GM23338 (cell line): ENCODE results near the gene DBH. TPM values are rescaled to one million over a fixed set of nuclear protein-coding genes. Genes with fewer than 3 reads are reported as not detected.

Source experiments
- ATAC-seq: fragments of 200-7000 bp; cut with Tn5 transposase; 3 replicates; pipeline ENCODE4 v1.9.1; 2020
- DNase-seq: peaks from one replicate; pipeline ENCODE4 v3.0.0-alpha.2; 2015; ENCODE audit warnings: low spot score
- H2AFZ ChIP-seq: fragments of 200-600 bp; sonication (generic); 2 replicates; pipeline ENCODE4 v1.8.0; 2016; ENCODE audit warnings: antibody characterized with exemption, mild to moderate bottlenecking, moderate library complexity
- H3F3A ChIP-seq: fragments of 200-600 bp; sonication (generic); replicated peaks from 2 replicates; pipeline ENCODE4 v1.8.0; 2017; ENCODE audit warnings: antibody characterized with exemption, mixed run types, low read depth
- H3K27ac ChIP-seq: fragments of 200-600 bp; sonication (generic); 2 replicates; pipeline ENCODE4 v1.6.1; 2016; ENCODE audit warnings: low read depth
- H3K27me3 ChIP-seq: fragments of 200-600 bp; sonication (generic); 2 replicates; pipeline ENCODE4 v1.8.0; 2016; ENCODE audit warnings: mild to moderate bottlenecking, mixed run types, moderate library complexity; ENCODE audit not compliant: insufficient read depth
- H3K36me3 ChIP-seq: fragments of 200-600 bp; sonication (generic); 2 replicates; pipeline ENCODE4 v1.8.0; 2016; ENCODE audit warnings: mild to moderate bottlenecking; ENCODE audit not compliant: insufficient read depth
- H3K4me1 ChIP-seq: fragments of 200-600 bp; sonication (generic); 2 replicates; pipeline ENCODE4 v1.8.0; 2016; ENCODE audit warnings: mild to moderate bottlenecking, moderate library complexity; ENCODE audit not compliant: insufficient read depth
- H3K4me2 ChIP-seq: fragments of 200-600 bp; sonication (generic); 2 replicates; pipeline ENCODE4 v1.7.1; 2017; ENCODE audit warnings: mixed run types
- H3K4me3 ChIP-seq: fragments of 200-600 bp; sonication (generic); 2 replicates; pipeline ENCODE4 v1.6.1; 2016; ENCODE audit warnings: mixed run types
- H3K79me2 ChIP-seq: fragments of 200-600 bp; sonication (generic); replicated peaks from 2 replicates; pipeline ENCODE4 v1.8.0; 2017; ENCODE audit warnings: mild to moderate bottlenecking; ENCODE audit not compliant: insufficient read depth
- H3K9me2 ChIP-seq: fragments of 200-600 bp; sonication (generic); 2 replicates; pipeline ENCODE4 v1.8.0; 2017; ENCODE audit not compliant: insufficient read depth
- H4K20me1 ChIP-seq: fragments of 200-600 bp; sonication (generic); replicated peaks from 2 replicates; pipeline ENCODE4 v1.8.0; 2017; ENCODE audit warnings: mild to moderate bottlenecking; ENCODE audit not compliant: insufficient read depth
- H3K27ac Mint-ChIP-seq: 2 replicates; pipeline ENCODE4 v1.8.0; 2020; ENCODE audit warnings: inconsistent platforms, mild to moderate bottlenecking, moderate library complexity, mixed read lengths
- H3K27me3 Mint-ChIP-seq: 3 replicates; pipeline ENCODE4 v1.8.0; 2022; ENCODE audit warnings: low read depth, mild to moderate bottlenecking, moderate library complexity, mixed read lengths, inconsistent platforms; ENCODE audit not compliant: insufficient read depth, poor library complexity
- H3K36me3 Mint-ChIP-seq: 3 replicates; pipeline ENCODE4 v1.8.0; 2021; ENCODE audit warnings: low read depth, mild to moderate bottlenecking, inconsistent platforms, moderate library complexity, mixed read lengths
- H3K4me1 Mint-ChIP-seq: 3 replicates; pipeline ENCODE4 v1.8.0; 2020; ENCODE audit warnings: mild to moderate bottlenecking, inconsistent platforms, mixed read lengths
- H3K4me3 Mint-ChIP-seq: 3 replicates; pipeline ENCODE4 v1.8.0; 2021; ENCODE audit warnings: moderate library complexity, mild to moderate bottlenecking, inconsistent platforms, mixed read lengths
- H3K9me3 Mint-ChIP-seq: 3 replicates; pipeline ENCODE4 v1.8.0; 2020; ENCODE audit warnings: moderate library complexity, mild to moderate bottlenecking, inconsistent platforms, mixed read lengths
- CREB1 ChIP-seq: fragments of 250-450 bp; sonication (Bioruptor Pico); IDR thresholded peaks from 2 replicates; pipeline ENCODE4 v1.5.0; 2020; ENCODE audit warnings: low read depth, mild to moderate bottlenecking, moderate library complexity
- EZH2 ChIP-seq: fragments of 200-600 bp; sonication (generic); IDR thresholded peaks from one replicate; pipeline ENCODE4 v1.8.0; 2017; ENCODE audit warnings: antibody characterized with exemption, mild to moderate bottlenecking, low read depth; ENCODE audit not compliant: unreplicated experiment
- EZH2phosphoT487 ChIP-seq: fragments of 200-600 bp; sonication (generic); IDR thresholded peaks from one replicate; pipeline ENCODE4 v1.8.1; 2018; ENCODE audit warnings: antibody characterized with exemption; ENCODE audit not compliant: unreplicated experiment
- JUNB ChIP-seq: IDR thresholded peaks from one replicate; pipeline ENCODE4 v1.6.1; 2016; ENCODE audit warnings: antibody characterized with exemption; ENCODE audit not compliant: unreplicated experiment
- NANOG ChIP-seq: IDR thresholded peaks from 2 replicates; pipeline ENCODE4 v1.6.1; 2016; ENCODE audit warnings: antibody characterized with exemption, borderline replicate concordance
- STAT1 ChIP-seq: IDR thresholded peaks from one replicate; pipeline ENCODE4 v1.6.1; 2016; ENCODE audit warnings: antibody characterized with exemption; ENCODE audit not compliant: unreplicated experiment
- ZNF114 ChIP-seq: fragments of 250-450 bp; sonication (Bioruptor Pico); IDR thresholded peaks from 2 replicates; pipeline ENCODE4 v1.5.0; 2020; ENCODE audit warnings: mild to moderate bottlenecking, moderate library complexity
- ZNF331 ChIP-seq: fragments of 250-450 bp; sonication (Bioruptor Pico); IDR thresholded peaks from 2 replicates; pipeline ENCODE4 v1.5.0; 2020; ENCODE audit warnings: low read depth, mild to moderate bottlenecking, moderate library complexity
- polyA plus RNA-seq: library from polyadenylated mRNA; unstranded; fragments of >200 nt; fragmentation: Nextera tagmentation; extraction: Ambion mirVana; gene quantifications from 2 replicates; pipeline ENCODE4 v1.2.1, GENCODE V29; 2016
- total RNA-seq: library from RNA; depleted of rRNA; stranded (reverse); fragments of >200 nt; shearing (Covaris generic); gene quantifications from 2 replicates; pipeline ENCODE4 v1.2.3, GENCODE V29; 2014
- TF ChIP-seq, protein P1 (sequence below): fragments of 250-450 bp; sonication (Bioruptor Pico); IDR thresholded peaks from 2 replicates; pipeline ENCODE4 v1.5.0; 2020; ENCODE audit warnings: mild to moderate bottlenecking, moderate library complexity
- TF ChIP-seq, protein P2 (sequence below): IDR thresholded peaks from one replicate; pipeline ENCODE4 v1.6.1; 2018; ENCODE audit warnings: antibody characterized with exemption; ENCODE audit not compliant: unreplicated experiment
- TF ChIP-seq, protein P3 (sequence below), 2 experiments: fragments of 200-600 bp in 1 of 2; sonication (generic) in 1 of 2; conservative IDR thresholded peaks; 2 replicates each; pipeline versions ENCODE4 v1.5.1 to v1.6.1; 2016 to 2017; ENCODE audit warnings: antibody characterized with exemption in 2 of 2, low read depth in 2 of 2, mild to moderate bottlenecking in 2 of 2, moderate library complexity in 1 of 2

The DBH gene
- total and polyA plus RNA-seq, 2 experiments from 2014 or later, result 0.08 to 0.24 TPM

DNA sequence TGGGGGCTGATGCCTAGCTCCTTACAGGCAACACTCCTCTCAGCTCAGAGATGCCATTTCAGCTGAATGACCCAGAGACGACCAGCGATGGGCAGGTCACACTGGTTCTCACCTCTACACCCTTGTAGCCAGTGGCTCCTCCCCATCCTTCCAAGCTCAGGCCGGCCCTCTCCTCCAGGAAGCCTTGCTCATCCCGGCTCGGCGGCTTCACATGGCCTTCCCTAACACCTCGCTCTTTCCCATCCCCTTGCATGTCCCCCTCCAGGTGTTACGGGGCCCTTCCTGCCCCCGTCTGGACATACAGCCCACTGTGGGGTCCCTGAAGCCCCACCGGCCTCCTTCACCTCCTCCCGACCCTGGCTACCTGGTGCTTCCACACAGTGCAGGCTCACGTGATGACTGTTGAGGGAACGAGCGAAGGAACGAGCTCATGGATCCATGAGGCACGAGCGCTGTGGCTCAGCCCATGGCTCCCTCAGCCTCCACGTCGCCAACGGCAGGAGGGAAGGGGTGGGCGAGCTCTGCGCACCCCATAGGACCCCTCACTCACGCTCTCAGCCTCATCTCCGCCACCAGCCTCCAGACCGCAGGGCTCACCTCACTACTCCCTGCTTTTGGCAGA lies 56.3 kb downstream of the DBH start:
- Mint-ChIP-seq H3K27me3 (peaks cover 8% of the 10 kb centered on the region), H3K4me3 (no peak overlapping the region), H3K9me3 (no peaks in the 10 kb centered on the region), H3K27ac (no peak overlapping the region), H3K4me1 (peaks cover 13% of the 10 kb centered on the region), H3K36me3 (no peaks in the 10 kb centered on the region; the same call in 2 of the 3 replicates)
- H3K36me3 ChIP-seq, result no peaks in the 10 kb centered on the region
- no peaks in the 10 kb centered on the region for H4K20me1 ChIP-seq
- H3F3A ChIP-seq, result no peaks in the 10 kb centered on the region
- no peak overlapping the region for H2AFZ ChIP-seq
- ATAC-seq (no peak), DNase-seq (no peak)
- no peaks in the 10 kb centered on the region for H3K4me1 ChIP-seq
- H3K27ac ChIP-seq, result no peak overlapping the region
- H3K4me2 ChIP-seq, result no peak overlapping the region
- no peak for TF ChIP-seq EZH2phosphoT487
- no peak for TF ChIP-seq ZNF331 (CRISPR knock-in tag)
- TF ChIP-seq, protein P1, sequence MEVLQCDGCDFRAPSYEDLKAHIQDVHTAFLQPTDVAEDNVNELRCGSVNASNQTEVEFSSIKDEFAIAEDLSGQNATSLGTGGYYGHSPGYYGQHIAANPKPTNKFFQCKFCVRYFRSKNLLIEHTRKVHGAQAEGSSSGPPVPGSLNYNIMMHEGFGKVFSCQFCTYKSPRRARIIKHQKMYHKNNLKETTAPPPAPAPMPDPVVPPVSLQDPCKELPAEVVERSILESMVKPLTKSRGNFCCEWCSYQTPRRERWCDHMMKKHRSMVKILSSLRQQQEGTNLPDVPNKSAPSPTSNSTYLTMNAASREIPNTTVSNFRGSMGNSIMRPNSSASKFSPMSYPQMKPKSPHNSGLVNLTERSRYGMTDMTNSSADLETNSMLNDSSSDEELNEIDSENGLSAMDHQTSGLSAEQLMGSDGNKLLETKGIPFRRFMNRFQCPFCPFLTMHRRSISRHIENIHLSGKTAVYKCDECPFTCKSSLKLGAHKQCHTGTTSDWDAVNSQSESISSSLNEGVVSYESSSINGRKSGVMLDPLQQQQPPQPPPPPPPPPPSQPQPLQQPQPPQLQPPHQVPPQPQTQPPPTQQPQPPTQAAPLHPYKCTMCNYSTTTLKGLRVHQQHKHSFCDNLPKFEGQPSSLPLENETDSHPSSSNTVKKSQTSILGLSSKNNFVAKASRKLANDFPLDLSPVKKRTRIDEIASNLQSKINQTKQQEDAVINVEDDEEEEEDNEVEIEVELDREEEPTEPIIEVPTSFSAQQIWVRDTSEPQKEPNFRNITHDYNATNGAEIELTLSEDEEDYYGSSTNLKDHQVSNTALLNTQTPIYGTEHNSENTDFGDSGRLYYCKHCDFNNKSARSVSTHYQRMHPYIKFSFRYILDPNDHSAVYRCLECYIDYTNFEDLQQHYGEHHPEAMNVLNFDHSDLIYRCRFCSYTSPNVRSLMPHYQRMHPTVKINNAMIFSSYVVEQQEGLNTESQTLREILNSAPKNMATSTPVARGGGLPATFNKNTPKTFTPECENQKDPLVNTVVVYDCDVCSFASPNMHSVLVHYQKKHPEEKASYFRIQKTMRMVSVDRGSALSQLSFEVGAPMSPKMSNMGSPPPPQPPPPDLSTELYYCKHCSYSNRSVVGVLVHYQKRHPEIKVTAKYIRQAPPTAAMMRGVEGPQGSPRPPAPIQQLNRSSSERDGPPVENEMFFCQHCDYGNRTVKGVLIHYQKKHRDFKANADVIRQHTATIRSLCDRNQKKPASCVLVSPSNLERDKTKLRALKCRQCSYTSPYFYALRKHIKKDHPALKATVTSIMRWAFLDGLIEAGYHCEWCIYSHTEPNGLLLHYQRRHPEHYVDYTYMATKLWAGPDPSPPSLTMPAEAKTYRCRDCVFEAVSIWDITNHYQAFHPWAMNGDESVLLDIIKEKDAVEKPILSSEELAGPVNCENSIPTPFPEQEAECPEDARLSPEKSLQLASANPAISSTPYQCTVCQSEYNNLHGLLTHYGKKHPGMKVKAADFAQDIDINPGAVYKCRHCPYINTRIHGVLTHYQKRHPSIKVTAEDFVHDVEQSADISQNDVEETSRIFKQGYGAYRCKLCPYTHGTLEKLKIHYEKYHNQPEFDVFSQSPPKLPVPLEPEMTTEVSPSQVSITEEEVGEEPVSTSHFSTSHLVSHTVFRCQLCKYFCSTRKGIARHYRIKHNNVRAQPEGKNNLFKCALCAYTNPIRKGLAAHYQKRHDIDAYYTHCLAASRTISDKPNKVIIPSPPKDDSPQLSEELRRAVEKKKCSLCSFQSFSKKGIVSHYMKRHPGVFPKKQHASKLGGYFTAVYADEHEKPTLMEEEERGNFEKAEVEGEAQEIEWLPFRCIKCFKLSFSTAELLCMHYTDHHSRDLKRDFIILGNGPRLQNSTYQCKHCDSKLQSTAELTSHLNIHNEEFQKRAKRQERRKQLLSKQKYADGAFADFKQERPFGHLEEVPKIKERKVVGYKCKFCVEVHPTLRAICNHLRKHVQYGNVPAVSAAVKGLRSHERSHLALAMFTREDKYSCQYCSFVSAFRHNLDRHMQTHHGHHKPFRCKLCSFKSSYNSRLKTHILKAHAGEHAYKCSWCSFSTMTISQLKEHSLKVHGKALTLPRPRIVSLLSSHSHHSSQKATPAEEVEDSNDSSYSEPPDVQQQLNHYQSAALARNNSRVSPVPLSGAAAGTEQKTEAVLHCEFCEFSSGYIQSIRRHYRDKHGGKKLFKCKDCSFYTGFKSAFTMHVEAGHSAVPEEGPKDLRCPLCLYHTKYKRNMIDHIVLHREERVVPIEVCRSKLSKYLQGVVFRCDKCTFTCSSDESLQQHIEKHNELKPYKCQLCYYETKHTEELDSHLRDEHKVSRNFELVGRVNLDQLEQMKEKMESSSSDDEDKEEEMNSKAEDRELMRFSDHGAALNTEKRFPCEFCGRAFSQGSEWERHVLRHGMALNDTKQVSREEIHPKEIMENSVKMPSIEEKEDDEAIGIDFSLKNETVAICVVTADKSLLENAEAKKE (CRISPR knock-in tag), result no peak
- TF ChIP-seq JUNB, result no peak
- TF ChIP-seq ZNF114 (CRISPR knock-in tag), result no peak
- TF ChIP-seq CREB1 (CRISPR knock-in tag), result no peak
- TF ChIP-seq, protein P2, sequence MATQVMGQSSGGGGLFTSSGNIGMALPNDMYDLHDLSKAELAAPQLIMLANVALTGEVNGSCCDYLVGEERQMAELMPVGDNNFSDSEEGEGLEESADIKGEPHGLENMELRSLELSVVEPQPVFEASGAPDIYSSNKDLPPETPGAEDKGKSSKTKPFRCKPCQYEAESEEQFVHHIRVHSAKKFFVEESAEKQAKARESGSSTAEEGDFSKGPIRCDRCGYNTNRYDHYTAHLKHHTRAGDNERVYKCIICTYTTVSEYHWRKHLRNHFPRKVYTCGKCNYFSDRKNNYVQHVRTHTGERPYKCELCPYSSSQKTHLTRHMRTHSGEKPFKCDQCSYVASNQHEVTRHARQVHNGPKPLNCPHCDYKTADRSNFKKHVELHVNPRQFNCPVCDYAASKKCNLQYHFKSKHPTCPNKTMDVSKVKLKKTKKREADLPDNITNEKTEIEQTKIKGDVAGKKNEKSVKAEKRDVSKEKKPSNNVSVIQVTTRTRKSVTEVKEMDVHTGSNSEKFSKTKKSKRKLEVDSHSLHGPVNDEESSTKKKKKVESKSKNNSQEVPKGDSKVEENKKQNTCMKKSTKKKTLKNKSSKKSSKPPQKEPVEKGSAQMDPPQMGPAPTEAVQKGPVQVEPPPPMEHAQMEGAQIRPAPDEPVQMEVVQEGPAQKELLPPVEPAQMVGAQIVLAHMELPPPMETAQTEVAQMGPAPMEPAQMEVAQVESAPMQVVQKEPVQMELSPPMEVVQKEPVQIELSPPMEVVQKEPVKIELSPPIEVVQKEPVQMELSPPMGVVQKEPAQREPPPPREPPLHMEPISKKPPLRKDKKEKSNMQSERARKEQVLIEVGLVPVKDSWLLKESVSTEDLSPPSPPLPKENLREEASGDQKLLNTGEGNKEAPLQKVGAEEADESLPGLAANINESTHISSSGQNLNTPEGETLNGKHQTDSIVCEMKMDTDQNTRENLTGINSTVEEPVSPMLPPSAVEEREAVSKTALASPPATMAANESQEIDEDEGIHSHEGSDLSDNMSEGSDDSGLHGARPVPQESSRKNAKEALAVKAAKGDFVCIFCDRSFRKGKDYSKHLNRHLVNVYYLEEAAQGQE, result no peak
- TF ChIP-seq STAT1, result no peak
- no peak for TF ChIP-seq EZH2
- no peak for TF ChIP-seq NANOG
- TF ChIP-seq, protein P3, sequence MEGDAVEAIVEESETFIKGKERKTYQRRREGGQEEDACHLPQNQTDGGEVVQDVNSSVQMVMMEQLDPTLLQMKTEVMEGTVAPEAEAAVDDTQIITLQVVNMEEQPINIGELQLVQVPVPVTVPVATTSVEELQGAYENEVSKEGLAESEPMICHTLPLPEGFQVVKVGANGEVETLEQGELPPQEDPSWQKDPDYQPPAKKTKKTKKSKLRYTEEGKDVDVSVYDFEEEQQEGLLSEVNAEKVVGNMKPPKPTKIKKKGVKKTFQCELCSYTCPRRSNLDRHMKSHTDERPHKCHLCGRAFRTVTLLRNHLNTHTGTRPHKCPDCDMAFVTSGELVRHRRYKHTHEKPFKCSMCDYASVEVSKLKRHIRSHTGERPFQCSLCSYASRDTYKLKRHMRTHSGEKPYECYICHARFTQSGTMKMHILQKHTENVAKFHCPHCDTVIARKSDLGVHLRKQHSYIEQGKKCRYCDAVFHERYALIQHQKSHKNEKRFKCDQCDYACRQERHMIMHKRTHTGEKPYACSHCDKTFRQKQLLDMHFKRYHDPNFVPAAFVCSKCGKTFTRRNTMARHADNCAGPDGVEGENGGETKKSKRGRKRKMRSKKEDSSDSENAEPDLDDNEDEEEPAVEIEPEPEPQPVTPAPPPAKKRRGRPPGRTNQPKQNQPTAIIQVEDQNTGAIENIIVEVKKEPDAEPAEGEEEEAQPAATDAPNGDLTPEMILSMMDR (conservative IDR thresholded peaks at IDR 0.05; ENCODE audit: low read depth in 2 of 2), result no peak
- no peaks in the 10 kb centered on the region for H3K9me2 ChIP-seq
- H3K79me2 ChIP-seq, result no peaks in the 10 kb centered on the region
- no peak overlapping the region for H3K4me3 ChIP-seq
- H3K27me3 ChIP-seq, result no peaks in the 10 kb centered on the region
